Stomach smooth muscle (tissue), 2 donors: ENCODE data around the gene CFAP299.

Experiments used
- H3K27ac ChIP-seq: one replicate; pipeline ENCODE4 v1.7.0; 2013; ENCODE audit warnings: mild to moderate bottlenecking, low read length, inconsistent platforms
- H3K27me3 ChIP-seq, 2 donors: one replicate each; pipeline ENCODE4 v1.7.0; 2013; ENCODE audit warnings: low read length in 2 of 2; ENCODE audit not compliant: insufficient read depth in 2 of 2, control insufficient read depth in 1 of 2
- H3K36me3 ChIP-seq, 2 donors: one replicate each; pipeline ENCODE4 v1.7.0; 2013; ENCODE audit warnings: low read length in 2 of 2; ENCODE audit not compliant: control insufficient read depth in 2 of 2, insufficient read depth in 2 of 2
- H3K4me1 ChIP-seq: one replicate; pipeline ENCODE4 v1.7.0; 2013; ENCODE audit warnings: low read length; ENCODE audit not compliant: control insufficient read depth, insufficient read depth
- H3K4me3 ChIP-seq, 2 donors: one replicate each; pipeline ENCODE4 v1.7.0; 2013; ENCODE audit warnings: low read length in 2 of 2
- H3K9ac ChIP-seq, 2 donors: one replicate each; pipeline ENCODE4 v1.7.0; 2013; ENCODE audit warnings: low read length in 2 of 2, mild to moderate bottlenecking in 1 of 2
- H3K9me3 ChIP-seq, 2 donors: one replicate each; pipeline ENCODE4 v1.7.0; 2013; ENCODE audit warnings: low read length in 2 of 2; ENCODE audit not compliant: control insufficient read depth in 2 of 2
- donor health status: healthy.
- donor health status: Pancreatic carcinoma.

The CFAP299 gene

GRCh38 chr4:80948141-80948540, 612.6 kb downstream of the CFAP299 start:
- no peaks in the 10 kb centered on the region for H3K4me1 ChIP-seq
- H3K9me3 ChIP-seq: no peaks in the 10 kb centered on the region
- no peak overlapping the region for H3K27ac ChIP-seq
- no peaks in the 10 kb centered on the region for H3K27me3 ChIP-seq
- H3K4me3 ChIP-seq: no peak overlapping the region
- no peak overlapping the region for H3K9ac ChIP-seq
- H3K36me3 ChIP-seq: no peaks in the 10 kb centered on the region

DNA sequence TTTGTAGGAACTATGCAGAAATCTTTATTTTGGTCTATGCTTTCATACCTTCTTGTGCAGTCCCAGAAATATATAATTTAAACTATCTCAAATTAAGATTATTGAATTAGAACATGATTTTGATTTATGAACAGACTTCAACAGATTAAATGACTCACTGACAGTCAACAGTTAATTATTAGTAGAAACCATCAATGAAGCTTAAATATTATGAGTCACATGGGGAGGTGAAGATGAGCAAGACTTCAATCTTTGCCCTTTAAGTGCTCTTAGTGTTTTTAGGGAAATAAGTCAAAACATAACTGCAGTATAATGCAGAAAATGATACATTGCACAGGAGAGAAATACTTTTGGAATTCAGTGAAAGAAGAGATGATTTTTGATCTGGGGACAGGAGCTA, 613.5 kb downstream of the CFAP299 start:
- no peak overlapping the region for H3K9ac ChIP-seq
- H3K4me1 ChIP-seq: no peaks in the 10 kb centered on the region
- H3K27ac ChIP-seq: no peak overlapping the region
- no peaks in the 10 kb centered on the region for H3K36me3 ChIP-seq
- H3K27me3 ChIP-seq: no peaks in the 10 kb centered on the region
- no peak overlapping the region for H3K4me3 ChIP-seq
- H3K9me3 ChIP-seq: no peaks in the 10 kb centered on the region

GRCh38 chr4:80956421-80956820, 620.9 kb downstream of the CFAP299 start:
- H3K4me1 ChIP-seq: no peaks in the 10 kb centered on the region
- no peak overlapping the region for H3K27ac ChIP-seq

DNA sequence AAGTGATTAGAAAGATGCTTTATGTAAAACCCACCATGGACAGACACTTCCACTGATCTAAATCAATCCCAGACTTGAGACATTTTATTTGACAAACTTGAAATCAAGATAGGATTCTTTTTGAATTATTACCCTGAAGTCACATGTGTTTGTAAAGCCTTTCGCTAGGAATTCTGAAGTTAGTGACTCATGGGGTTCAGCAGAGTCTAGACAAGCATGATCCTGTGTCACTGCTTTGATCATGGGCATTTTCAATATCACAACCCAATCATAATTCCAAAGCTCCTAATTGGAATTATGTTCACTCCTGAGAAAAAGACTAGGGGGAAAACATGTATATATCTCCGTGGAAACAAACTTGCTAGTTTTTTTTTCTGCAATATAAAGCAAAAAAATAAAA, 627.5 kb downstream of the CFAP299 start:
- Histone ChIP-seq H3K9me3 (no peaks in the 10 kb centered on the region), H3K4me3 (no peak overlapping the region), H3K27ac (no peak overlapping the region), H3K27me3 (no peaks in the 10 kb centered on the region), H3K9ac (no peak overlapping the region), H3K36me3 (no peaks in the 10 kb centered on the region), H3K4me1 (no peaks in the 10 kb centered on the region)

More at GRCh38 chr4:80956421-80956820, 620.9 kb downstream of the CFAP299 start:
- H3K27me3 ChIP-seq: no peaks in the 10 kb centered on the region
- no peaks in the 10 kb centered on the region for H3K9me3 ChIP-seq
- H3K4me3 ChIP-seq: no peak overlapping the region
- H3K9ac ChIP-seq: no peak overlapping the region
- no peaks in the 10 kb centered on the region for H3K36me3 ChIP-seq

GRCh38 chr4:80967346-80967745, 631.8 kb downstream of the CFAP299 start:
- Histone ChIP-seq H3K4me1 (no peaks in the 10 kb centered on the region), H3K9me3 (no peaks in the 10 kb centered on the region), H3K36me3 (no peaks in the 10 kb centered on the region), H3K27ac (no peak overlapping the region), H3K4me3 (no peak overlapping the region), H3K9ac (no peak overlapping the region), H3K27me3 (no peaks in the 10 kb centered on the region)

DNA sequence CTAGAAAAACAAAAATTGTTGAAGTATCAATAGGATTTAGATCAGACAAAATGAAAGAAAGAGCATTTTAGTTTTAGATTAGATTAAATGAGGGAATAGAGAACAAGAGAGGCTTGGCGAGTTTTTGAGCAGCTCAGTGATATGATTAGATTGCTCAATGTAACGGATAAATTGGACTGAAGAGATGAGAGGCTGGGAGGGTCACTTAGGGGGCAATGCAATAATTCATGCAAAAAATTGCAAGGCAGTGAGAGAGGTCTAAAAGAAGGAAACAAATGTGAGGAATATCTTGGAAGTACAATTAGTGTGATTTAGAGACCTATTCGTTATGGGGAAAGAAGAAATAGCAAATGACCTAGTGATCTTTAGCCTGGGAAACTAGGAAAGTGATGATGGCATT, 644.7 kb downstream of the CFAP299 start:
- Histone ChIP-seq H3K4me1 (no peaks in the 10 kb centered on the region), H3K9me3 (no peaks in the 10 kb centered on the region), H3K4me3 (no peak overlapping the region), H3K9ac (no peak overlapping the region), H3K36me3 (no peaks in the 10 kb centered on the region), H3K27me3 (no peaks in the 10 kb centered on the region), H3K27ac (no peak overlapping the region)

- Histone ChIP-seq H3K27me3 (no peaks in the 10 kb centered on the region), H3K9ac (no peak overlapping the region), H3K27ac (no peak overlapping the region), H3K36me3 (no peaks in the 10 kb centered on the region), H3K4me1 (no peaks in the 10 kb centered on the region), H3K4me3 (no peak overlapping the region), H3K9me3 (no peaks in the 10 kb centered on the region)
Observed at GRCh38 chr4:80986011-80986410, 650.5 kb downstream of the CFAP299 start.

GRCh38 chr4:80989921-80990544, 654.5 kb downstream of the CFAP299 start:
- Histone ChIP-seq H3K27ac (no peak overlapping the region), H3K9me3 (no peaks in the 10 kb centered on the region), H3K36me3 (no peaks in the 10 kb centered on the region), H3K27me3 (no peaks in the 10 kb centered on the region), H3K4me3 (no peak overlapping the region), H3K9ac (no peak overlapping the region), H3K4me1 (no peaks in the 10 kb centered on the region)

DNA sequence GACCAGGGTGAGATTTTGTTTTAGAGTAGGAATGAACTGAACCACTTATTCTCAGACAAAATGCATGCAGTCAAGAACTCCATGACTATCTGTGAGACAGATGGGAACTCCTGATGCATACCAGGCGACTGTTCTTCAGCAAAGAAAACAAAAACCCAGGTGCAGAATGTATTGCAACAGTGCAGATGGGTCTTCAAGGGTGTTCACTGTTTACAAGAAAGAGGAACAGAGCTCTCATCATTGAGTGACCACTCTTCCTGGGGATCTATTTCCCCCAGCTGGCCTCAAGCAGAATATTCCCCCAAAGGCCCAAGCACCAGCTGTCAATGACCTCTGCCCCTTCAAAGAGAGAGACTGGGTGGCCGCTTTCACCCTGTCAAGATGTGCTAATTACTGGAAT, 655.3 kb downstream of the CFAP299 start:
- Histone ChIP-seq H3K4me3 (no peak overlapping the region), H3K9me3 (no peaks in the 10 kb centered on the region), H3K9ac (no peak overlapping the region), H3K27ac (no peak overlapping the region), H3K36me3 (no peaks in the 10 kb centered on the region), H3K27me3 (no peaks in the 10 kb centered on the region), H3K4me1 (no peaks in the 10 kb centered on the region)

DNA sequence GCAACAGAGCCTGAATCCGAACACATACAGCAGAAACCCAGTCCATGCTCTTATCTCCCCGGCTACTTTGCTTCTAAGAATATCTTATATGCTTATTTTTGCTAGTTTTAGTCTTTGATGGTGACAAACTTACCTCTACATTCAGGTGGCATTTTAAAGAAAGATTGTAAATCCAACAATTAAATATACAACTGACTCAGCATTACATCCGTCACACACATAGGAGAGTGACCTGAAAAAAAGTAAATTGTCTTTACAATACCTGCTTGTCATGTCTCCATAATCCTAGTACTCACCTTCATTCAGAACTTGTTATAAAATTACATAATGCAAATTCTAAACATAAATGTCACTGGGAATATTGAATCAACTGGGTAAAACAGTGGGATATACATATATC, 664.4 kb downstream of the CFAP299 start:
- no peaks in the 10 kb centered on the region for H3K36me3 ChIP-seq
- no peak overlapping the region for H3K4me3 ChIP-seq
- H3K9me3 ChIP-seq: no peaks in the 10 kb centered on the region
- H3K27ac ChIP-seq: no peak overlapping the region
- H3K4me1 ChIP-seq: no peaks in the 10 kb centered on the region
- no peak overlapping the region for H3K9ac ChIP-seq
- H3K27me3 ChIP-seq: no peaks in the 10 kb centered on the region

DNA sequence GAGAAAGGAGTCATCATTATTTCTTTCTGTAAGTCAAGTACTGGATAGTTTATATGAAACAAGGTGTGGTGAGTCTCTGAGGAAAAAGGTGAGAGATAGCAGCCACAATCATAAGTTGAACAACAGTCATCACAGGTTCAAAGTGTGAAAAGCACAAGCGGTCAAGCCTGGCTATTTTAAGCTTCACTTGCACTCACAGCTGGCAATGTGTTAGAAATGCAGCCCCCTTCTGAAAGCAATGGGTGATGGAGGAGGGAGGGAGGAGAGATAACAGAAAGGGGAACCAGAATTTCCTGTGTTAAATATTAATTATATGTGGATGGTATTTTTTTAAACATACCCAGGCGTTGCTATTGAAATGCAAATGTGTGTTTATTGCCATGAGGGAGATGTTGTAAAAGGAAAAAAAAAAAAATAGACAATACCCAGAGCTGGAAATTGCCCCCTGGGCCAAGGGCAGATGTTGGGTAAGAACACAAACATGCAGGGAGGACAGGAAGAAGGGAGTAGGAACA, 668.1 kb downstream of the CFAP299 start:
- no peaks in the 10 kb centered on the region for H3K4me1 ChIP-seq
- H3K27me3 ChIP-seq: no peaks in the 10 kb centered on the region
- H3K36me3 ChIP-seq: no peaks in the 10 kb centered on the region
- H3K27ac ChIP-seq: no peak overlapping the region
- no peaks in the 10 kb centered on the region for H3K9me3 ChIP-seq
- H3K4me3 ChIP-seq: no peak overlapping the region
- no peak overlapping the region for H3K9ac ChIP-seq
